ENCODE results near the gene VWA3B. TPM values are rescaled to one million over a fixed set of nuclear protein-coding genes. Genes with fewer than 3 reads are reported as not detected.

VWA3B gene
- polyA plus RNA-seq, 3 donors, result not detected

GRCh38 chr2:98157557-98157956 is 70.6 kb downstream of the VWA3B start:
- H3K4me3 ChIP-seq (replicated peaks in 1 of 3; ENCODE audit: low read depth in 2 of 3, low read length in 3 of 3), result no peak overlapping the region
- Mint-ChIP-seq H3K36me3 (no peaks in the 10 kb centered on the region), H3K9me3 (peaks cover 0 to 5% (median 0%) of the 10 kb centered on the region in 7 donors), H3K4me3 (no peak overlapping the region), H3K27ac (no peak overlapping the region), H3K27me3 (ENCODE audit: low read depth in 3 of 3) (peaks cover 10 to 26% (median 11%) of the 10 kb centered on the region in 3 donors), H3K4me1 (no peaks in the 10 kb centered on the region)
- H3K27ac ChIP-seq (ENCODE audit: low read depth in 1 of 2, low read length in 2 of 2), result no peak overlapping the region
- H3K4me2 ChIP-seq (replicated peaks; ENCODE audit: extremely low read depth, low read length, poor library complexity, severe bottlenecking), result no peak overlapping the region
- 89% methylated on average over 5 of the region's 8 CpGs for WGBS (ENCODE audit: insufficient coverage)
- no peaks in the 10 kb centered on the region for H3K79me2 ChIP-seq (ENCODE audit: insufficient read depth, low read length)
- DNase-seq, result no peak
- no peak overlapping the region for H2AFZ ChIP-seq (ENCODE audit: insufficient read depth, low read depth, low read length, poor library complexity, severe bottlenecking)
- H4K20me1 ChIP-seq (ENCODE audit: insufficient read depth, low read length), result no peaks in the 10 kb centered on the region
- no peak overlapping the region for H3K9ac ChIP-seq (ENCODE audit: insufficient read depth, low read length, poor library complexity, severe bottlenecking)
- intact Hi-C loops (cut with micrococcal nuclease), result no loop called here
- H3K4me1 ChIP-seq (ENCODE audit: control insufficient read depth in 1 of 2, insufficient read depth in 2 of 2, low read length in 2 of 2), result no peaks in the 10 kb centered on the region
- no peaks in the 10 kb centered on the region for H3K36me3 ChIP-seq (replicated peaks in 1 of 2; ENCODE audit: control insufficient read depth in 1 of 2, insufficient read depth in 2 of 2, low read length in 2 of 2)
- no peaks in the 10 kb centered on the region for H3K9me3 ChIP-seq (replicated peaks in 1 of 2; ENCODE audit: control insufficient read depth in 1 of 2, insufficient read depth in 1 of 2, low read length in 2 of 2)
- TF ChIP-seq CTCF (IDR thresholded peaks at IDR 0.05), result no peak
- H3K27me3 ChIP-seq (ENCODE audit: control insufficient read depth in 2 of 2, insufficient read depth in 2 of 2, low read length in 2 of 2), result peaks cover 0 to 3% of the 10 kb centered on the region in 2 donors

DNA sequence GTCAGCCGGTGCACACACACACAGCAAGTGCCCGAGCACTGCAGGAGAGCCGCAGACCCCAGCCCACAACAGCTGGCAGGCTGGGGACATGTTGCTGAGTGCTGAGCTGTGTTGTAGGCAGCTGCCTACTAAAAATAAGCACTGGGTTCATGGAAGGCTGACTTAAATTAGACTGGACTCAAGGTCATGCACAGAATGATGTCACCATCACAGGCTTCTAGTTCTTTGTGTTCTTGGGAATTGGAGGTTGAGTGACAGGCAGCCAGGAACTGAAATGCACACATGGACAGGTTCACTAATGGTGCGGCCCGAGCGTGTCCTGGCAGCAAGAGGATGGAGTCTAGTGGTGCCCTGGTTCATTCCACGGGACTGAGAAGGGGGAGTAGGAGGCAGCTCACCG is 71.3 kb downstream of the VWA3B start:
- Histone ChIP-seq H3K9me3 (replicated peaks in 1 of 2; ENCODE audit: control insufficient read depth in 1 of 2, insufficient read depth in 1 of 2, low read length in 2 of 2) (no peaks in the 10 kb centered on the region), H3K9ac (ENCODE audit: insufficient read depth, low read length, poor library complexity, severe bottlenecking) (no peak overlapping the region), H2AFZ (ENCODE audit: insufficient read depth, low read depth, low read length, poor library complexity, severe bottlenecking) (no peak overlapping the region), H3K27me3 (ENCODE audit: control insufficient read depth in 2 of 2, insufficient read depth in 2 of 2, low read length in 2 of 2) (peaks cover 0 to 3% of the 10 kb centered on the region in 2 donors), H4K20me1 (ENCODE audit: insufficient read depth, low read length) (no peaks in the 10 kb centered on the region), H3K79me2 (ENCODE audit: insufficient read depth, low read length) (no peaks in the 10 kb centered on the region), H3K4me1 (ENCODE audit: control insufficient read depth in 1 of 2, insufficient read depth in 2 of 2, low read length in 2 of 2) (no peaks in the 10 kb centered on the region), H3K4me2 (replicated peaks; ENCODE audit: extremely low read depth, low read length, poor library complexity, severe bottlenecking) (no peak overlapping the region), H3K27ac (ENCODE audit: low read depth in 1 of 2, low read length in 2 of 2) (no peak overlapping the region), H3K36me3 (replicated peaks in 1 of 2; ENCODE audit: control insufficient read depth in 1 of 2, insufficient read depth in 2 of 2, low read length in 2 of 2) (no peaks in the 10 kb centered on the region), H3K4me3 (replicated peaks in 1 of 3; ENCODE audit: low read depth in 2 of 3, low read length in 3 of 3) (no peak overlapping the region)
- Mint-ChIP-seq H3K27ac (no peak overlapping the region), H3K4me1 (no peaks in the 10 kb centered on the region), H3K4me3 (peak overlapping the region in 1 of 2 donors; percentile 46), H3K27me3 (ENCODE audit: low read depth in 3 of 3) (peaks cover 12 to 27% (median 12%) of the 10 kb centered on the region in 3 donors), H3K36me3 (no peaks in the 10 kb centered on the region), H3K9me3 (peaks cover 0 to 5% (median 0%) of the 10 kb centered on the region in 7 donors)
- WGBS (ENCODE audit: insufficient coverage), result 95% methylated on average over 8 of the region's 8 CpGs
- DNase-seq, result no peak
- intact Hi-C loops (cut with micrococcal nuclease), result no loop called here
- TF ChIP-seq CTCF (IDR thresholded peaks at IDR 0.05), result no peak

All from CD14-positive monocyte (primary cell).